Measurements from ENCODE around the gene GRIA1.

DNA sequence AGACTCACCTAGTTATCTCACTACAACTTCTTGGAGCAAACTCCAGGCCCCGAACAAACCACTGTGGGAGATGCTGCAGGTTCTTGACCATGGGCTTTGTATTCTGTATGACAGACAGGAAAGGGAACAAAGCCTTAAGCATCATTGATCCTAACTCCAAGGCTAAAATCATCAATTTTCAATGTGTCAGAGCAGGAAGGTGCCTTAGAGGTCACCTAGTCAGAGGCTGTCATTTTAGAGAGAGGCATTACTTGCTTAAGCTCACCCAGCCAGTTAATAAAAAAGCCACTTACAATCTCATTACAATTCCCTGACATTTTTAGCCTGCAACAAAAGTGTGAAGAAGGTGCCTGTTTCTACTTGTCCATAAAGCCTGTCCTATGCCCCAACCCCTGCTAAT is 275.5 kb downstream of the GRIA1 start:
- TF ChIP-seq, protein P1, sequence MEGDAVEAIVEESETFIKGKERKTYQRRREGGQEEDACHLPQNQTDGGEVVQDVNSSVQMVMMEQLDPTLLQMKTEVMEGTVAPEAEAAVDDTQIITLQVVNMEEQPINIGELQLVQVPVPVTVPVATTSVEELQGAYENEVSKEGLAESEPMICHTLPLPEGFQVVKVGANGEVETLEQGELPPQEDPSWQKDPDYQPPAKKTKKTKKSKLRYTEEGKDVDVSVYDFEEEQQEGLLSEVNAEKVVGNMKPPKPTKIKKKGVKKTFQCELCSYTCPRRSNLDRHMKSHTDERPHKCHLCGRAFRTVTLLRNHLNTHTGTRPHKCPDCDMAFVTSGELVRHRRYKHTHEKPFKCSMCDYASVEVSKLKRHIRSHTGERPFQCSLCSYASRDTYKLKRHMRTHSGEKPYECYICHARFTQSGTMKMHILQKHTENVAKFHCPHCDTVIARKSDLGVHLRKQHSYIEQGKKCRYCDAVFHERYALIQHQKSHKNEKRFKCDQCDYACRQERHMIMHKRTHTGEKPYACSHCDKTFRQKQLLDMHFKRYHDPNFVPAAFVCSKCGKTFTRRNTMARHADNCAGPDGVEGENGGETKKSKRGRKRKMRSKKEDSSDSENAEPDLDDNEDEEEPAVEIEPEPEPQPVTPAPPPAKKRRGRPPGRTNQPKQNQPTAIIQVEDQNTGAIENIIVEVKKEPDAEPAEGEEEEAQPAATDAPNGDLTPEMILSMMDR (IDR thresholded peaks at IDR 0.05; ENCODE audit: low read depth, low read length), result no peak
- no peak for TF ChIP-seq EZH2phosphoT487 (IDR thresholded peaks at IDR 0.05; ENCODE audit: low read depth)
